Skeletal muscle tissue (tissue), 4 donors: ENCODE data around the gene IMMP2L. TPM values are rescaled to one million over a fixed set of nuclear protein-coding genes. Genes with fewer than 3 reads are reported as not detected.

Experiments
- H3K27ac ChIP-seq: one replicate; pipeline ENCODE4 v1.7.0; 2013; ENCODE audit warnings: mild to moderate bottlenecking, low read depth, low read length, inconsistent platforms
- H3K27me3 ChIP-seq, 3 donors: one replicate each; pipeline ENCODE4 v1.7.0; 2013; ENCODE audit warnings: low read length in 3 of 3; ENCODE audit not compliant: control insufficient read depth in 3 of 3, insufficient read depth in 3 of 3
- H3K36me3 ChIP-seq, 3 donors: one replicate each; pipeline ENCODE4 v1.7.0; 2013; ENCODE audit warnings: low read length in 3 of 3; ENCODE audit not compliant: control insufficient read depth in 3 of 3, insufficient read depth in 3 of 3
- H3K4me1 ChIP-seq, 3 donors: one replicate each; pipeline ENCODE4 v1.7.0; 2013; ENCODE audit warnings: low read length in 3 of 3, mild to moderate bottlenecking in 3 of 3; ENCODE audit not compliant: control insufficient read depth in 3 of 3, insufficient read depth in 3 of 3
- H3K4me3 ChIP-seq, 3 donors: one replicate each; pipeline ENCODE4 v1.7.0; 2013; ENCODE audit warnings: low read length in 3 of 3
- H3K9ac ChIP-seq, 3 donors: one replicate each; pipeline ENCODE4 v1.7.0; 2013; ENCODE audit warnings: low read length in 3 of 3, mild to moderate bottlenecking in 3 of 3, moderate library complexity in 2 of 3, low read depth in 1 of 3
- H3K9me3 ChIP-seq, 3 donors: one replicate each; pipeline ENCODE4 v1.7.0; 2013; ENCODE audit warnings: low read length in 3 of 3; ENCODE audit not compliant: control insufficient read depth in 3 of 3
- total RNA-seq: library from RNA; depleted of rRNA; stranded (reverse); fragments of >200 nt; gene quantifications from one replicate; pipeline ENCODE4 v1.2.3, GENCODE V29; 2014
- donor health status: Osteomylitis.

Gene IMMP2L
- total RNA-seq, 1 donor from 2014 or later = 15.7 TPM

DNA sequence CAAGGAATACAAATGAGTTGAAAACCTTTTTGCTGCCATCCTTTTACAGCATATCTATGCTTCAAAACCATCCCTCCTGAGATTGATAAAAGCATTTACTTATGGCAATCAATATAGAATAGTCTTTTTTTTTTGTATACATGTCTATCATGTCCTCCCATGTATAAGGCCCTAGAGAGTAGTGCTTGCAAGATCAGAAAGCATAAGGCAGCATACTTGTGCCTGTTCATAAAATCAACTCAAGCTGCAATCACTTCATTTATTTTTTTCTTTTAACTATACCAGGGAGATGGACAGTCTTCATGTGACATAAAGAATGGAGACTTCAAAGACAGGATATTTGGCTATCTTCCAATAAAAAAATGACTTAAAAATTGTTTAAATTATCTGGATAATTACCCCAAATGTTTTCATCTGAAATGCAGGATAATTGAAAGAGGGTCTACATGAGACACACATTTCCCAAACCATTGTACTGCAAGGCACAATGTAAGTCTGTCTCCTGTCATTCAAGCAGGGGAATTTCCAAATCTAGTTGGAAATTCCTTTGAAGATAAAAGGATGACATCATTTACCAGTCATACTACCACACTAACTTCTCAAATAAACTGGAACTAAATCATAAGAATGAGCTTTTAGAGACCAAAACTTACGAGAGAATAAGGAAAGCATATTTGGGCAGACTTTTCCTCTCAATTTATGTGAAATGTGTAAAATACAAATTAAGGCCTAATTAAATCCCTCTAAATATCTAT lies 448.9 kb downstream of the IMMP2L start:
- H3K4me3 ChIP-seq = no peak overlapping the region
- no peak overlapping the region for H3K9ac ChIP-seq
- H3K36me3 ChIP-seq = no peaks in the 10 kb centered on the region
- H3K27me3 ChIP-seq = no peaks in the 10 kb centered on the region
- H3K27ac ChIP-seq = no peak overlapping the region
- no peaks in the 10 kb centered on the region for H3K9me3 ChIP-seq
- no peaks in the 10 kb centered on the region for H3K4me1 ChIP-seq

DNA sequence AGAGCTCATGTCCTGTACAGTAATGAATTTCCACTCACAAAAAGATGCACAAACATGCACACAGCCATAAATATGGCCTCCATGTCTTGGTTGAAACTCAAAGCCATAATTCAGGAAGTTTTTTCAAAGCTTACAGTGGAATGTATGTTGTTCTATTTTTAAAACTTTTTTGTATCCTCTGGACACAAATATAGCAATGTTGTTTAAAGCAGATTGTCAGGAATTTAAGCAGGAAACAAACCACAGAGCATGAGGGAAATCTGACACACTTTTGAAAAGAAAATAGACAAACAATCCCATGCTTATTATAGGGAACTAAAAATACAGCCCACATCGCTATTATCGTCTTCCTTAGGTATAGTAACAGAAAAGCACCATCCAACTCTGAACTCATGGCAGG lies 449.9 kb downstream of the IMMP2L start:
- H3K27me3 ChIP-seq = no peaks in the 10 kb centered on the region

DNA sequence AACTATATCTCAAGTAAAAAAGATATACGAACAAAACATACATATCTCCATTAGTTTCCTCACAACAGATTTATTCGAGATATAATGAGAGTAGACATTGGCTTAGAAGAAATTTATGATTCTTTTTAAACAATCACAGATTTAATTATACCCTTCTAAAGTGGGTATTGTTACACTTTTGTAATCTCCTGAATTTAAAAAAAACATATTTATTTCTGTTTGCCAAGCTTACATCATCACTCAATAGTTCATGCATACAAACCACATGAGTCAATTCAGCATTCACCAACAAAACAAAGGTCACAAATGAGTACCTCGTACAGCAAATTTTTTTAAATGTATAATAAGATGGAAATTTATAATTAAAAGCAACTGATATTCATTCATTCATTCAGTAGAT lies 453.8 kb downstream of the IMMP2L start:
- H3K9ac ChIP-seq = no peak overlapping the region
- no peak overlapping the region for H3K27ac ChIP-seq
- no peaks in the 10 kb centered on the region for H3K4me1 ChIP-seq
- H3K4me3 ChIP-seq = no peak overlapping the region
- no peaks in the 10 kb centered on the region for H3K36me3 ChIP-seq
- no peaks in the 10 kb centered on the region for H3K9me3 ChIP-seq
- H3K27me3 ChIP-seq = no peaks in the 10 kb centered on the region

More for the DNA sequence above, 449.9 kb downstream of the IMMP2L start:
- no peaks in the 10 kb centered on the region for H3K4me1 ChIP-seq
- H3K9ac ChIP-seq = no peak overlapping the region
- no peaks in the 10 kb centered on the region for H3K9me3 ChIP-seq
- H3K4me3 ChIP-seq = no peak overlapping the region
- no peak overlapping the region for H3K27ac ChIP-seq
- H3K36me3 ChIP-seq = no peaks in the 10 kb centered on the region

DNA sequence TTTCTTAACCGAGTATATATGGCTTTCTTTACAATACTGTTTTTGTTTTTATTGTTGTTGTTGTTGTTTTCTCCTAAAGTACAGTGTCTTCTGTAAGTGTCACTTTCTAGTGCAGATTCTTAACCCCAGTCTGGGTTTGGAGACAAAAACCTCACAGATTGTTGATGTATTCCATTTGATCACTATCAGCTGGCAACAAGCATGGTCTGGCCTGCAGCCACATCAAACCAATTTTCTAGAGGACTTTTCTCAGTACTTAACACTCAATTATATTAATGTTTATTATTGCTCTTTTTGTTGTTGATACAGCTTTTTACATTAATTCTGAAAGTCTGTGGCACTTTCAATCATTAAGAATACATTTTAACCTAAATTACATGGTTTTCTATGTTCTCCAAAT lies 454.3 kb downstream of the IMMP2L start:
- H3K4me1 ChIP-seq = no peaks in the 10 kb centered on the region
- H3K9ac ChIP-seq = no peak overlapping the region
- no peaks in the 10 kb centered on the region for H3K27me3 ChIP-seq
- no peak overlapping the region for H3K27ac ChIP-seq
- no peak overlapping the region for H3K4me3 ChIP-seq
- H3K36me3 ChIP-seq = no peaks in the 10 kb centered on the region
- no peaks in the 10 kb centered on the region for H3K9me3 ChIP-seq

DNA sequence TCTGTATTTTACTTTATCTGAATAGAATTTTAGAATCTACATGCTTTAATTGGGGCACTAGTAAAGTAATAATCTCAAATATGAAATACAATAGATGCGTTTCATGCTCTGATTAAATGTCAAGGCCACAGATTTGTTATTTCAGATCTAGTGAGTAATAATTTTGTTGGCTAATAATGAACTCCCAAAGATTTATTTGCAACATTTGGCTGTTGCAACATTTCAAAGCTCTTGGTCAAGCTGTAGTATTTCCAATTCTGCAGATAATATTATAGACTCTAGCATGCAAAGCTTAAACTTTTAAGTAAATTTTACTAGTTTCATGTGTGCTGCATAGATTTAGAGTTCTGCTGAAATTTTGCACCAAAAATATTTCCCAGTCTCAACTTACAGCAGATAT lies 454.7 kb downstream of the IMMP2L start:
- Histone ChIP-seq H3K27ac (no peak overlapping the region), H3K9ac (no peak overlapping the region), H3K27me3 (no peaks in the 10 kb centered on the region), H3K9me3 (no peaks in the 10 kb centered on the region), H3K4me1 (no peaks in the 10 kb centered on the region), H3K36me3 (no peaks in the 10 kb centered on the region), H3K4me3 (no peak overlapping the region)

DNA sequence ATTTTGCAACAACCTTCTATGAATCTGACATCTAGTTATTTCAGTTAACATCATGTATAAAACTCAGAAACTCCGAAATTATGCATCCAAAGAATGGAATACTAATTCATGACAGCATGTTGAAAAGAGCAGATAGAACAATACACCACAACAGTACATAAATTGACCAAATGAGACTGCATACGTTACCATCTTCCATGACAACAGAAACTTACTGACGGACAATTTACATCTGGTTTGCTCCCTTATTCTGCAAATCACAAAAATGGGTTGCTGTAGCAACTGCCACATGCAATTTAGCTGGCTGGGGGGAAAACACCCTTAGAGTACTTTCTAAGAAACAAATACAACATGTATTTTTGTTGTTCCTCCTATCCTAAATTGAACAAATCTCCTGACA lies 457.0 kb downstream of the IMMP2L start:
- no peaks in the 10 kb centered on the region for H3K36me3 ChIP-seq
- no peaks in the 10 kb centered on the region for H3K27me3 ChIP-seq
- H3K27ac ChIP-seq = no peak overlapping the region

DNA sequence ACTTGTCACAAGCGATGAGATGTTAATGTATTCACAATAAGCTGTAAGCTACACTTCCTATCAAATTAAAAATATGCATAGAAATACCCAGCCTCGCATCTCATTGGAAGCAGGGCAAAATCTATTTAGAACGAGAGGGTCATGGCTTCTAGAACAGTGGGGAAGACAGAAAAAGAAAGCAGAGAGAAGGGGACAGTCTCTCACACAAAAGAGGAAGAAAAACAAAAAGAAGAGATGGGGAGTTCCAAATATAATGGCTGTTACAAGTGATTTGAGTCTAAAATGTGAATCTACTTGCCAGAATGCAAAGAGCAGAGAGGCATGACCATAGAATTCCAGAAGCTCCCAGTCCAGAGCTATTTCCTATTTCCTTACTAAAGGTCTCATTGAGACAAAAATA lies 457.6 kb downstream of the IMMP2L start:
- Histone ChIP-seq H3K27me3 (no peaks in the 10 kb centered on the region), H3K4me1 (no peaks in the 10 kb centered on the region), H3K36me3 (no peaks in the 10 kb centered on the region), H3K9me3 (no peaks in the 10 kb centered on the region), H3K9ac (no peak overlapping the region), H3K27ac (no peak overlapping the region), H3K4me3 (no peak overlapping the region)

More for the DNA sequence above, 457.0 kb downstream of the IMMP2L start:
- no peaks in the 10 kb centered on the region for H3K9me3 ChIP-seq
- H3K4me3 ChIP-seq = no peak overlapping the region
- no peak overlapping the region for H3K9ac ChIP-seq
- H3K4me1 ChIP-seq = no peaks in the 10 kb centered on the region

DNA sequence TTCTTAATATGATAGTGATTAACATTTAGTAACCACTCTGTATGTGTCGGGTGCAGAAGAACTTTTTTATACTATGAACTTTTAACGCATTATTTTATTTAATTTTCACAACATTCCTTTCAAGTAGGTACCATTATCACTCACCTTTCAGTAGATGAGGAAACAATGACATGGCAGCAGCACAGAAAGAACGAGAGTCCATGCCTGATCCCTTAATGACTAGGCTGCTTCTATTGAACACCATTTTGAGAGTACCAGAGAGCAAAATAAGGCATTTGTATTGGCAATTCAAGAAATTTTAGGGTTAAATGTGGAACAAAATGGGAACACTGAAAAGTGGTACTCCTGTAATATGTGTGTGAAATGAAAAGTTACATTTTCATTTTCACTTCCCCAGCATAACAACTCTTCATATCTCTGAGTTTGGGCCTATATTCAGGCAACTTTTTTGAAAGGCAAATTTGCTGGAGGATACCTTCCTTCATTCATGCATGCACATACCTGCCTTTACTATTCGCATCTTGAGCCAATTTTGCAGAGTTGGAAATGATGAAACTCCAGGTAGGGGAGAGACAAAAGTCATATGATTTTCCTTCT lies 458.5 kb downstream of the IMMP2L start:
- Histone ChIP-seq H3K4me1 (peaks cover 0 to 2% (median 0%) of the 10 kb centered on the region in 3 donors), H3K9me3 (no peaks in the 10 kb centered on the region), H3K9ac (no peak overlapping the region), H3K36me3 (no peaks in the 10 kb centered on the region), H3K4me3 (no peak overlapping the region), H3K27ac (no peak overlapping the region), H3K27me3 (no peaks in the 10 kb centered on the region)

DNA sequence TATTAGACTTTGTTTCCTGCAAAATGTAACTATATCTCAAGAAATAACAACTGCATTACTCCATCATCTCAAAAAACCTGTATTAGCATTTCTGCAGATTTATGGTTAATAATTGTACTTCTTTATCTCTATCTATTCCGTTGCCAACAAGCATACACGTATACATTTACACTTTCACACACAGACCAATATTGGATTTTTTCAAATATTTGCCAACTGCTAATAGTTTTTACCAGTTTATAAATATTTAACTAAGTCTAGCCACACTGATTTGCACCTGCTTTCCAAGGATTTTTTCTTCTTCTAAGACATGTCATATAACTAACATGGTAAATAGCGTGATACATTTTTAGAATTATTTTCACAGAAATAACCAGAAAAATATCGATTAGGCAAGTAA lies 459.2 kb downstream of the IMMP2L start:
- no peak overlapping the region for H3K27ac ChIP-seq
- no peaks in the 10 kb centered on the region for H3K36me3 ChIP-seq
- no peak overlapping the region for H3K4me3 ChIP-seq
- H3K9ac ChIP-seq = no peak overlapping the region
- H3K27me3 ChIP-seq = no peaks in the 10 kb centered on the region
- no peaks in the 10 kb centered on the region for H3K9me3 ChIP-seq
- peaks cover 0 to 2% (median 0%) of the 10 kb centered on the region in 3 donors for H3K4me1 ChIP-seq

DNA sequence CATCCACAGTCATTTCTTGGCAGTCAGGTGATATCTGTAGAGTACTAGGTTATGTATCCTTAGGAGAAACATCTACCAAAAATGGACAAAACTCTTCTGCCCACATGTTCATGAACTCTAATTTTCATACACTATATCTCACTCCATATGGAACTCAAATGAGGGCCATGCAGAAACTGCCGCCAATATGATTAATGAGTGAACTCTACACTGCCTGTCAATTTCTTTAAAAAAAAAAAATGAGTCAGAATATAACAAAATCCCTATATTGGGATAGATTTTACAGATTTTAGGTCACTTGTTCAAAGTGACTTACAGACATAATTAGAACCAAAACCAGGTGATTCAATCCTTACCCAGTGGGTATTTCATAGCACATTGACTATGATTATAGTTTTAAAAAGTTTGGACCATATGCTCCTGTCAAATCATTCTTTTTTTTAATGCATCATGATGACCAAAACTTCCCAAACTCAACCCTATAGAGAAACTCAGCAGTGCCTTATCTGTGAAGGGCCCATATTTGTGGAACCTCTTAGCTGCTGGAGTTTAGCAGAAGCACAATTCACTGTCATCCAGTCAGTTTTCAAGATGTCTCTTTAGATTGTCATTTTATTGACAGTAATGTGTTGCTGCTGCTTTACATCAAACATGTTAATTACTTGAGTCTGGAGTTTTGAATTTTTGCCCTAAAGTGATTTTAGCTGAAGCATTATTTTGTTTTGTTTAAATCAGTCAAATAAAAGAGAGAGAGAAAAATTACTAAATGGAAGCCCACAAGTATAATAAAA lies 460.2 kb downstream of the IMMP2L start:
- H3K27ac ChIP-seq = no peak overlapping the region

More for the DNA sequence above, 460.2 kb downstream of the IMMP2L start:
- no peaks in the 10 kb centered on the region for H3K9me3 ChIP-seq
- H3K4me1 ChIP-seq = peaks cover 0 to 2% (median 0%) of the 10 kb centered on the region in 3 donors
- H3K4me3 ChIP-seq = no peak overlapping the region
- H3K27me3 ChIP-seq = no peaks in the 10 kb centered on the region
- H3K9ac ChIP-seq = no peak overlapping the region
- H3K36me3 ChIP-seq = no peaks in the 10 kb centered on the region
